ENCODE data around the gene KMT2C. TPM values are rescaled to one million over a fixed set of nuclear protein-coding genes. Genes with fewer than 3 reads are reported as not detected.
"Not testable (repeated sequence)": the region's sequence is repeated elsewhere in the genome, so short reads cannot be mapped to it uniquely, and the experiment has no call there.

Gene KMT2C
- total and polyA plus RNA-seq, 10 of the 15 experiments (the other 5 are each of a cell fraction or from before 2014, with no cell fraction given) = 3.3 to 45.2 (median 19.2) TPM

DNA sequence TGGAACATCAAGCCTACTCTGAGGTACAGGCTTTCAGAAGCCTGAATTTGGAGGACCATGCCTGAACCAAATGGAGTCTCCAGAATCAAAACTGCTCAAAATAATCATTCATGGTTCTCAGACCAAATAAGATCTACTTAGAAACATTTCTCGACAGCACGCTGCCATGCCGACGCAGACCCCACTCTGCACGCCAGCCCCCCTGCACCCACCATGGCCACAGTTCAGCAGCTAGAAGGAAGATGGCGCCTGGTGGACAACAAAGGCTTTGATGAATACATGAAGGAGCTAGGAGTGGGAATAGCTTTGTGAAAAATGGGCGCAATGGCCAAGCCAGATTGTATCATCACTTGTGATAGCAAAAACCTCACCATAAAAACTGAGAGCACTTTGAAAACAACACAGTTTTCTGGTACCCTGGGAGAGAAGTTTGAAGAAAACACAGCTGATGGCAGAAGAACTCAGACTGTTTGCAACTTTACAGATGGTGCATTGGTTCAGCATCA is 6.6 kb upstream of the KMT2C start (continued):
- no peak for TF ChIP-seq POU2F2 (IDR thresholded peaks at IDR 0.05; ENCODE audit: borderline replicate concordance, low read depth, low read length)
- TF ChIP-seq, protein P1, sequence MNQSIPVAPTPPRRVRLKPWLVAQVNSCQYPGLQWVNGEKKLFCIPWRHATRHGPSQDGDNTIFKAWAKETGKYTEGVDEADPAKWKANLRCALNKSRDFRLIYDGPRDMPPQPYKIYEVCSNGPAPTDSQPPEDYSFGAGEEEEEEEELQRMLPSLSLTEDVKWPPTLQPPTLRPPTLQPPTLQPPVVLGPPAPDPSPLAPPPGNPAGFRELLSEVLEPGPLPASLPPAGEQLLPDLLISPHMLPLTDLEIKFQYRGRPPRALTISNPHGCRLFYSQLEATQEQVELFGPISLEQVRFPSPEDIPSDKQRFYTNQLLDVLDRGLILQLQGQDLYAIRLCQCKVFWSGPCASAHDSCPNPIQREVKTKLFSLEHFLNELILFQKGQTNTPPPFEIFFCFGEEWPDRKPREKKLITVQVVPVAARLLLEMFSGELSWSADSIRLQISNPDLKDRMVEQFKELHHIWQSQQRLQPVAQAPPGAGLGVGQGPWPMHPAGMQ (IDR thresholded peaks at IDR 0.05; ENCODE audit: borderline replicate concordance) = no peak
- TF ChIP-seq, protein P2, sequence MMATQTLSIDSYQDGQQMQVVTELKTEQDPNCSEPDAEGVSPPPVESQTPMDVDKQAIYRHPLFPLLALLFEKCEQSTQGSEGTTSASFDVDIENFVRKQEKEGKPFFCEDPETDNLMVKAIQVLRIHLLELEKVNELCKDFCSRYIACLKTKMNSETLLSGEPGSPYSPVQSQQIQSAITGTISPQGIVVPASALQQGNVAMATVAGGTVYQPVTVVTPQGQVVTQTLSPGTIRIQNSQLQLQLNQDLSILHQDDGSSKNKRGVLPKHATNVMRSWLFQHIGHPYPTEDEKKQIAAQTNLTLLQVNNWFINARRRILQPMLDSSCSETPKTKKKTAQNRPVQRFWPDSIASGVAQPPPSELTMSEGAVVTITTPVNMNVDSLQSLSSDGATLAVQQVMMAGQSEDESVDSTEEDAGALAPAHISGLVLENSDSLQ (IDR thresholded peaks at IDR 0.05) = no peak
- no peak for TF ChIP-seq TCF3 (IDR thresholded peaks at IDR 0.05; ENCODE audit: borderline replicate concordance, insufficient read depth, low read depth, low read length)

DNA sequence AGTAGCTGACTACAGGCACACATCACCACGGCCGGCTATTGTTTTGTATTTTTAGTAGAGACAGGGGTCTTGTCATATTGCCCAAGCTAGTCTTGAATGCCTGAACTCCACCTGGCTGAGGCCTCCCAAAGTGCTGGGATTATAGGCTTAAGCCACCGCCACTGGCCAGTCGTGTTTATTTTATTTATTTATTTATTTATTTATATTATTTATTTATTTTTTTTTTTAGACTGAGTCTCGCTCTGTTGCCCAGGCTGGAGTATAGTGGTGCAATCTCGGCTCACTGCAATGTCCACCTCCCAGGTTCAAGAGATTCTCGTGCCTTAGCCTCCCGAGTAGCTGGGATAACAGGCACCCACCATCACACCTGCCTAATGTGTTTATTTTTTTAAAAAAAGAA is 6.0 kb upstream of the KMT2C start:
- ATAC-seq; H3K4me3 ChIP-seq; H3K9me3 ChIP-seq (replicated peaks; ENCODE audit: control insufficient read depth, insufficient read depth, low read length); FAIRE-seq; H3K9ac ChIP-seq (ENCODE audit: control insufficient read depth, insufficient read depth, low read length); H3K36me3 ChIP-seq (ENCODE audit: control insufficient read depth in 2 of 2, insufficient read depth in 2 of 2, low read length in 1 of 2); H4K20me1 ChIP-seq (ENCODE audit: control insufficient read depth, insufficient read depth); H3K4me2 ChIP-seq (ENCODE audit: control insufficient read depth, insufficient read depth); intact Hi-C loops (cut with micrococcal nuclease; ENCODE audit: unreplicated experiment); H3K4me1 ChIP-seq (ENCODE audit: control insufficient read depth, insufficient read depth, low read length); DNase-seq (ENCODE audit: low read depth, low spot score); H3K27ac ChIP-seq (ENCODE audit: control insufficient read depth, insufficient read depth); BruUV-seq (replicated peaks); H3K27me3 ChIP-seq (replicated peaks in 1 of 2; ENCODE audit: control insufficient read depth in 2 of 2, insufficient read depth in 2 of 2, low read length in 1 of 2); H3K79me2 ChIP-seq (ENCODE audit: control insufficient read depth, insufficient read depth, low read length); H2AFZ ChIP-seq (ENCODE audit: control insufficient read depth, low read depth, low read length); in situ Hi-C loops (cut with MboI): not testable (repeated sequence)
- WGBS (ENCODE audit: insufficient coverage, insufficient replicate concordance, low lambda C conversion rate, missing lambda C conversion rate) = 48% methylated on average over 8 of the region's 8 CpGs
- ChIA-PET SMC1A (ENCODE audit: uncharacterized antibody, unreplicated experiment) (interaction anchor here (1.7 kb wide), 1 partner anchor 265 kb away, joined by 6 read pairs; no protein-coding TSS in a partner anchor), RAD21 (ENCODE audit: unreplicated experiment) (interaction anchor here (0.9 to 2.0 kb wide), 2 partner anchors 101 to 265 kb away, joined by 3 to 6 read pairs; no protein-coding TSS in a partner anchor), CTCF (interaction anchor here (0.9 kb wide), 1 partner anchor 19 kb away, joined by 3 read pairs; no protein-coding TSS in a partner anchor), POLR2A (interaction anchor here (0.7 kb wide), 1 partner anchor 49 kb away, joined by 3 read pairs; no protein-coding TSS in a partner anchor)

DNA sequence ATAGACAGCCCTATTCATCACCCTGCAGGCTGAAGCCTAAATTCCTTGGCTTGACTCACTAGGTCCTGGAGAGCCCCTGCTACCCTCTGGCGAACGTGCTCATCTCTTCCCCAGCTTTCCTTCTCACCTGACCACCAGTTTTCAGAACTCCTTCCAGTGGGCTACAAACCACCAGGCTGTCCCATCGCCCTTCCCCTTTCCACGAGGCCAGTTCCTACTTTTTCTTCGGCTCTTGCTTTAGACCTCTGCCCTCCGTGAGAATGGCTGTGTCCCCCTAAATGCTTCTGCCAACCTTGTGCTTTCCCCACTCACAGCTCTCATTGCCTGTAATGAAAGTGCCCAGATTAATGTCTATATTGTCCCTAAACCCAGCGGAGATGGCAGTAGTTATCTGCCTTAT is 5.4 kb upstream of the KMT2C start:
- H3K27me3 ChIP-seq (replicated peaks in 1 of 2; ENCODE audit: control insufficient read depth in 2 of 2, insufficient read depth in 2 of 2, low read length in 1 of 2); H3K9me3 ChIP-seq (replicated peaks; ENCODE audit: control insufficient read depth, insufficient read depth, low read length); CTCF ChIA-PET; H3K27ac ChIP-seq (ENCODE audit: control insufficient read depth, insufficient read depth); in situ Hi-C loops (cut with MboI); H3K9ac ChIP-seq (ENCODE audit: control insufficient read depth, insufficient read depth, low read length); H3K4me1 ChIP-seq (ENCODE audit: control insufficient read depth, insufficient read depth, low read length); DNase-seq (ENCODE audit: low read depth, low spot score); H3K4me2 ChIP-seq (ENCODE audit: control insufficient read depth, insufficient read depth); BruUV-seq (replicated peaks); H3K4me3 ChIP-seq; intact Hi-C loops (cut with micrococcal nuclease; ENCODE audit: unreplicated experiment); ATAC-seq; H4K20me1 ChIP-seq (ENCODE audit: control insufficient read depth, insufficient read depth); H2AFZ ChIP-seq (ENCODE audit: control insufficient read depth, low read depth, low read length); FAIRE-seq; H3K79me2 ChIP-seq (ENCODE audit: control insufficient read depth, insufficient read depth, low read length); H3K36me3 ChIP-seq (ENCODE audit: control insufficient read depth in 2 of 2, insufficient read depth in 2 of 2, low read length in 1 of 2): not testable (repeated sequence)
- WGBS (ENCODE audit: insufficient coverage, insufficient replicate concordance, low lambda C conversion rate, missing lambda C conversion rate) = 48% methylated on average over 7 of the region's 7 CpGs
- ChIA-PET RAD21 (ENCODE audit: unreplicated experiment) (interaction anchor here (0.9 to 2.0 kb wide), 2 partner anchors 100 to 266 kb away, joined by 3 to 6 read pairs; no protein-coding TSS in a partner anchor), SMC1A (ENCODE audit: uncharacterized antibody, unreplicated experiment) (interaction anchor here (1.7 kb wide), 1 partner anchor 265 kb away, joined by 6 read pairs; no protein-coding TSS in a partner anchor), POLR2A (interaction anchor here (0.7 kb wide), 1 partner anchor 49 kb away, joined by 3 read pairs; no protein-coding TSS in a partner anchor)

DNA sequence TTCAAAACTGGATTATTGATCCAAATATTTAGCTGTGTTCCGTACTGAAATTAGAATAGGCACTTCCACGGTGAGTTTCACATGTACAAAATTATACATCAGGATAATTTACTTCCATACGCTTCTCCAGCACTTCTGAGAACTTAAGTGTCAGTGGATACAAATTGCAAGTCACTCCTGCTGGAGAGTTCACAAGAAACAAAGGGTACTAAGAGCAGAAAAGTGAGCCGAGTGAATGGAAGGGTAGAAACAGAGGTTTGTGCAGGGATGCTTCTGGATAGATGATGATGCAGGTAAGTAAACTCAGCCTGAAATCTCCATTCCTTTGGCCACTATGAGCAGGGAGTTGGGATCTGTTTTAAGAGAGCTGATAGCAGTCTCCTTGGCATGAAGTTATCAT is 2.2 kb upstream of the KMT2C start:
- ATAC-seq; DNase-seq (ENCODE audit: low read depth, low spot score); H3K4me2 ChIP-seq (ENCODE audit: control insufficient read depth, insufficient read depth); H3K36me3 ChIP-seq (ENCODE audit: control insufficient read depth in 2 of 2, insufficient read depth in 2 of 2, low read length in 1 of 2); H3K27me3 ChIP-seq (replicated peaks in 1 of 2; ENCODE audit: control insufficient read depth in 2 of 2, insufficient read depth in 2 of 2, low read length in 1 of 2); H3K9me3 ChIP-seq (replicated peaks; ENCODE audit: control insufficient read depth, insufficient read depth, low read length); H3K4me3 ChIP-seq; FAIRE-seq; H3K4me1 ChIP-seq (ENCODE audit: control insufficient read depth, insufficient read depth, low read length); H4K20me1 ChIP-seq (ENCODE audit: control insufficient read depth, insufficient read depth); H3K27ac ChIP-seq (ENCODE audit: control insufficient read depth, insufficient read depth); SMC1A ChIA-PET (ENCODE audit: uncharacterized antibody, unreplicated experiment); H2AFZ ChIP-seq (ENCODE audit: control insufficient read depth, low read depth, low read length); RAD21 ChIA-PET (ENCODE audit: unreplicated experiment); BruUV-seq (replicated peaks); H3K9ac ChIP-seq (ENCODE audit: control insufficient read depth, insufficient read depth, low read length); in situ Hi-C loops (cut with MboI): not testable (repeated sequence)
- intact Hi-C loops (cut with micrococcal nuclease; ENCODE audit: unreplicated experiment) = loop anchor here (10.0 kb wide), 1 partner anchor 237 kb away; the partner anchor contains the start of gene XRCC2
- ChIA-PET POLR2A (interaction anchor here (1.0 kb wide), 1 partner anchor 24 kb away, joined by 3 read pairs; no protein-coding TSS in a partner anchor), CTCF (interaction anchor here (0.6 kb wide), 2 partner anchors 18 to 99 kb away, joined by 3 to 4 read pairs; no protein-coding TSS in a partner anchor)
- H3K79me2 ChIP-seq (ENCODE audit: control insufficient read depth, insufficient read depth, low read length) = peaks cover 26% of the 10 kb centered on the region
- 91% methylated on average over 4 of the region's 4 CpGs for WGBS (ENCODE audit: insufficient coverage, insufficient replicate concordance, low lambda C conversion rate, missing lambda C conversion rate)

Data from GM12878 (cell line).